ENCODE results near the gene ALG8. TPM values are rescaled to one million over a fixed set of nuclear protein-coding genes. Genes with fewer than 3 reads are reported as not detected.

ALG8 gene
- polyA plus RNA-seq, 1 donor (not counting 4 experiments of a cell fraction or from before 2014, with no cell fraction given) = 71.8 TPM

DNA sequence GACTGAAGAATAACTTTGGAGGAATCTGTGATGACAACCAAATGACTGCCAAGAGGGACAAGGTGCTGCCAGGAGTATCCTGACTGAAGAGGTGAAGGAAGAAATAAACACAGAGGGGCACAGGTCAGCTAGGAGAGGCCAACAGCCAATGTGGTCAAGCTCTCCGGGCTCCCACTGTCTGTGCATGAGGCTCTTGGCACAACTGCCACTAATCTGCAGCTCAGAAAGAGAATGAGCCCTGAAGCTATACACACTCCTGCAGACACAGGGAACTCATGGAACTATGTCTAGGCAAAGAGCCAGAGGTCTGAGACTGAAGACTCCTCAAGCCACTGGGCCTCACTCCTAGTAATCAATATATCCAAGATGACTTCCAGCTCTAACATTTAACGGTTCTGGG, 68.8 kb downstream of the ALG8 start:
- dilution Hi-C loops (cut with MboI; ENCODE audit: extremely low pct_ligation_motif_present, low sequenced_read_pairs) = no loop called here
- no peak overlapping the region for H3K4me2 ChIP-seq (ENCODE audit: control insufficient read depth, extremely low read depth, insufficient read depth, low read depth, low read length)
- DNase-seq (ENCODE audit: low read depth, low spot score) = no peak
- no peak overlapping the region for H3K9ac ChIP-seq (ENCODE audit: control insufficient read depth, extremely low read depth, insufficient read depth, low read length)
- H3K9me1 ChIP-seq (ENCODE audit: control insufficient read depth, extremely low read depth, insufficient read depth, low read length) = no peaks in the 10 kb centered on the region
- peaks cover 10 to 14% of the 10 kb centered on the region in 2 experiments for H3K36me3 ChIP-seq (ENCODE audit: control insufficient read depth in 2 of 2, extremely low read depth in 1 of 2, insufficient read depth in 2 of 2, low read length in 2 of 2)
- H2AFZ ChIP-seq (ENCODE audit: control insufficient read depth, low read length) = no peak overlapping the region
- FAIRE-seq = no peak
- H3K27ac ChIP-seq (ENCODE audit: control insufficient read depth, insufficient read depth, low read length) = no peak overlapping the region
- TF ChIP-seq, protein P1, sequence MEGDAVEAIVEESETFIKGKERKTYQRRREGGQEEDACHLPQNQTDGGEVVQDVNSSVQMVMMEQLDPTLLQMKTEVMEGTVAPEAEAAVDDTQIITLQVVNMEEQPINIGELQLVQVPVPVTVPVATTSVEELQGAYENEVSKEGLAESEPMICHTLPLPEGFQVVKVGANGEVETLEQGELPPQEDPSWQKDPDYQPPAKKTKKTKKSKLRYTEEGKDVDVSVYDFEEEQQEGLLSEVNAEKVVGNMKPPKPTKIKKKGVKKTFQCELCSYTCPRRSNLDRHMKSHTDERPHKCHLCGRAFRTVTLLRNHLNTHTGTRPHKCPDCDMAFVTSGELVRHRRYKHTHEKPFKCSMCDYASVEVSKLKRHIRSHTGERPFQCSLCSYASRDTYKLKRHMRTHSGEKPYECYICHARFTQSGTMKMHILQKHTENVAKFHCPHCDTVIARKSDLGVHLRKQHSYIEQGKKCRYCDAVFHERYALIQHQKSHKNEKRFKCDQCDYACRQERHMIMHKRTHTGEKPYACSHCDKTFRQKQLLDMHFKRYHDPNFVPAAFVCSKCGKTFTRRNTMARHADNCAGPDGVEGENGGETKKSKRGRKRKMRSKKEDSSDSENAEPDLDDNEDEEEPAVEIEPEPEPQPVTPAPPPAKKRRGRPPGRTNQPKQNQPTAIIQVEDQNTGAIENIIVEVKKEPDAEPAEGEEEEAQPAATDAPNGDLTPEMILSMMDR (optimal IDR thresholded peaks at IDR 0.05 in 1 of 3, IDR thresholded peaks at IDR 0.05 in 1 of 3, conservative IDR thresholded peaks at IDR 0.05 in 1 of 3; ENCODE audit: extremely low read depth in 1 of 3, insufficient read depth in 2 of 3, low read length in 3 of 3) = no peak
- TF ChIP-seq EZH2 (IDR thresholded peaks at IDR 0.05; ENCODE audit: low read length) = no peak
- no peak overlapping the region for H3K4me3 ChIP-seq (ENCODE audit: control insufficient read depth in 2 of 3, extremely low read depth in 1 of 3, insufficient read depth in 2 of 3, low read depth in 1 of 3, low read length in 3 of 3)
- peaks cover 5% of the 10 kb centered on the region for H4K20me1 ChIP-seq (ENCODE audit: control insufficient read depth, extremely low read depth, insufficient read depth, low read length)
- no peaks in the 10 kb centered on the region for H3K27me3 ChIP-seq (ENCODE audit: control insufficient read depth, extremely low read depth, insufficient read depth, low read length)
- no peaks in the 10 kb centered on the region for H3K4me1 ChIP-seq (ENCODE audit: control insufficient read depth, extremely low read depth, insufficient read depth, low read length)
- H3K79me2 ChIP-seq (ENCODE audit: control insufficient read depth, insufficient read depth, low read length) = peaks cover 32% of the 10 kb centered on the region
- H3K9me3 ChIP-seq (ENCODE audit: control insufficient read depth, low read depth, low read length) = no peaks in the 10 kb centered on the region

GRCh38 chr11:78069465-78069864, 70.0 kb downstream of the ALG8 start:
- Histone ChIP-seq H3K27me3 (ENCODE audit: control insufficient read depth, extremely low read depth, insufficient read depth, low read length) (no peaks in the 10 kb centered on the region), H3K4me1 (ENCODE audit: control insufficient read depth, extremely low read depth, insufficient read depth, low read length) (no peaks in the 10 kb centered on the region), H3K36me3 (ENCODE audit: control insufficient read depth in 2 of 2, extremely low read depth in 1 of 2, insufficient read depth in 2 of 2, low read length in 2 of 2) (peaks cover 10 to 12% of the 10 kb centered on the region in 2 experiments), H3K9me3 (ENCODE audit: control insufficient read depth, low read depth, low read length) (no peaks in the 10 kb centered on the region), H3K4me2 (ENCODE audit: control insufficient read depth, extremely low read depth, insufficient read depth, low read depth, low read length) (no peak overlapping the region), H2AFZ (ENCODE audit: control insufficient read depth, low read length) (no peak overlapping the region), H3K9me1 (ENCODE audit: control insufficient read depth, extremely low read depth, insufficient read depth, low read length) (no peaks in the 10 kb centered on the region), H3K4me3 (ENCODE audit: control insufficient read depth in 2 of 3, extremely low read depth in 1 of 3, insufficient read depth in 2 of 3, low read depth in 1 of 3, low read length in 3 of 3) (no peak overlapping the region), H3K27ac (ENCODE audit: control insufficient read depth, insufficient read depth, low read length) (no peak overlapping the region), H3K79me2 (ENCODE audit: control insufficient read depth, insufficient read depth, low read length) (peaks cover 21% of the 10 kb centered on the region), H4K20me1 (ENCODE audit: control insufficient read depth, extremely low read depth, insufficient read depth, low read length) (no peaks in the 10 kb centered on the region), H3K9ac (ENCODE audit: control insufficient read depth, extremely low read depth, insufficient read depth, low read length) (no peak overlapping the region)
- FAIRE-seq (no peak), DNase-seq (ENCODE audit: low read depth, low spot score) (no peak)
- dilution Hi-C loops (cut with MboI; ENCODE audit: extremely low pct_ligation_motif_present, low sequenced_read_pairs) = no loop called here
- TF ChIP-seq EZH2 (IDR thresholded peaks at IDR 0.05; ENCODE audit: low read length) = no peak
- TF ChIP-seq, protein P1 (optimal IDR thresholded peaks at IDR 0.05 in 1 of 3, IDR thresholded peaks at IDR 0.05 in 1 of 3, conservative IDR thresholded peaks at IDR 0.05 in 1 of 3; ENCODE audit: extremely low read depth in 1 of 3, insufficient read depth in 2 of 3, low read length in 3 of 3) = no peak

Measured in keratinocyte (primary cell).